Endothelial cell of umbilical vein (primary cell): Measurements from ENCODE around the gene RNF217. TPM values are rescaled to one million over a fixed set of nuclear protein-coding genes. Genes with fewer than 3 reads are reported as not detected.
A peak's percentile ranks its signal among the peaks of the same experiment; 100 is the strongest.

Source experiments
- Bru-seq: library from RNA; stranded (reverse); fragments of 400-500 nt; gene quantifications from one replicate; lab custom pipeline; 2021; lab: Mats Ljungman, UMichigan
- BruChase-seq, 2 experiments: library from RNA; stranded (reverse); fragments of 400-500 nt; gene quantifications; one replicate each; lab custom pipeline; 2021; lab: Mats Ljungman, UMichigan
- BruUV-seq: library from RNA; stranded (reverse); fragments of 400-500 nt; replicated peaks from 2 replicates; lab custom pipeline; 2021; lab: Mats Ljungman, UMichigan
- CTCF ChIA-PET: fragments of 300-600, 350-600 bp; sonication (Branson Sonifier 250); formaldehyde crosslinking; loops from one replicate; lab custom pipeline; 2021; ENCODE audit warnings: antibody characterized with exemption, inconsistent platforms; lab: Charles Lee
- POLR2A ChIA-PET: fragments of 300-600, 350-600 bp; sonication (Branson Sonifier 250); formaldehyde crosslinking; loops from one replicate; lab custom pipeline; 2021; ENCODE audit warnings: antibody characterized with exemption, inconsistent platforms; lab: Charles Lee
- DNase-seq: peaks from one replicate; pipeline ENCODE4 v3.0.0-alpha.2; 2011; ENCODE audit warnings: low read depth, low spot score
- FAIRE-seq: peaks from 2 replicates; lab custom pipeline; 2011; peaks lifted over from hg19 to GRCh38; lab: Jason Lieb, UNC
- H2AFZ ChIP-seq: 2 replicates; pipeline ENCODE4 v1.6.0; 2012; ENCODE audit warnings: low read depth, low read length, control low read depth, inconsistent platforms
- H3K27ac ChIP-seq: 2 replicates; pipeline ENCODE4 v1.5.1; 2011; ENCODE audit warnings: low read depth, mild to moderate bottlenecking, control low read depth, low read length, moderate library complexity; ENCODE audit not compliant: insufficient read depth
- H3K27me3 ChIP-seq, 2 experiments: 2 replicates each; pipeline versions ENCODE4 v1.6.0 to v1.6.1; 2011; ENCODE audit warnings: low read length in 2 of 2, mixed read lengths in 1 of 2; ENCODE audit not compliant: control insufficient read depth in 2 of 2, insufficient read depth in 2 of 2
- H3K36me3 ChIP-seq, 2 experiments: 2 replicates in 1 of 2; 3 replicates in 1 of 2; pipeline ENCODE4 v1.5.1; 2011; ENCODE audit warnings: low read length in 2 of 2, mild to moderate bottlenecking in 1 of 2, moderate library complexity in 1 of 2; ENCODE audit not compliant: control insufficient read depth in 2 of 2, insufficient read depth in 2 of 2; ENCODE audit errors: extremely low read depth in 1 of 2
- H3K4me1 ChIP-seq: 3 replicates; pipeline ENCODE4 v1.5.1; 2011; ENCODE audit warnings: mild to moderate bottlenecking, low read length; ENCODE audit not compliant: control insufficient read depth, insufficient read depth; ENCODE audit errors: extremely low read depth
- H3K4me2 ChIP-seq: 2 replicates; pipeline ENCODE4 v1.6.1; 2011; ENCODE audit warnings: low read length, control low read depth, mixed read lengths; ENCODE audit not compliant: insufficient read depth
- H3K4me3 ChIP-seq, 3 experiments: fragments of 200-600 bp in 1 of 3; sonication (generic), shearing (Covaris generic) in 1 of 3; replicated peaks in 1 of 3; 2 replicates each; pipeline ENCODE4 v1.5.1; 2011 to 2016; ENCODE audit warnings: control low read depth in 3 of 3, low read length in 3 of 3, mild to moderate bottlenecking in 2 of 3, inconsistent platforms in 1 of 3, low read depth in 1 of 3, moderate library complexity in 1 of 3; ENCODE audit not compliant: insufficient read depth in 1 of 3
- H3K79me2 ChIP-seq: 2 replicates; pipeline ENCODE4 v1.6.0; 2012; ENCODE audit warnings: low read length, inconsistent platforms; ENCODE audit not compliant: control insufficient read depth, insufficient read depth
- H3K9ac ChIP-seq: replicated peaks from 2 replicates; pipeline ENCODE3; 2011; ENCODE audit warnings: low read length, control low read depth; ENCODE audit not compliant: insufficient read depth; ENCODE audit errors: extremely low read depth
- H3K9me1 ChIP-seq: replicated peaks from 3 replicates; pipeline ENCODE4 v1.6.0; 2011; ENCODE audit warnings: mild to moderate bottlenecking, low read length; ENCODE audit not compliant: control insufficient read depth, insufficient read depth; ENCODE audit errors: extremely low read depth
- H3K9me3 ChIP-seq: replicated peaks from 2 replicates; pipeline ENCODE4 v1.5.1; 2012; ENCODE audit warnings: low read length, inconsistent platforms; ENCODE audit not compliant: control insufficient read depth, insufficient read depth
- H4K20me1 ChIP-seq: replicated peaks from 2 replicates; pipeline ENCODE3; 2011; ENCODE audit warnings: mild to moderate bottlenecking, low read length; ENCODE audit not compliant: control insufficient read depth, insufficient read depth; ENCODE audit errors: extremely low read depth
- EZH2 ChIP-seq: IDR thresholded peaks from 2 replicates; pipeline ENCODE4 v1.6.1; 2012; ENCODE audit warnings: borderline replicate concordance, low read depth, mild to moderate bottlenecking, moderate library complexity, low read length, inconsistent platforms; ENCODE audit not compliant: severe bottlenecking
- FOS ChIP-seq: IDR thresholded peaks from 2 replicates; pipeline ENCODE4 v1.6.1; 2011; ENCODE audit warnings: mild to moderate bottlenecking, low read length, moderate library complexity, borderline replicate concordance; ENCODE audit not compliant: insufficient read depth
- GATA2 ChIP-seq: IDR thresholded peaks from 2 replicates; pipeline ENCODE4 v1.7.0; 2011; ENCODE audit warnings: low read depth, mild to moderate bottlenecking, moderate library complexity, mixed read lengths, low read length; ENCODE audit not compliant: insufficient read length, insufficient read depth
- JUN ChIP-seq: IDR thresholded peaks from 2 replicates; pipeline ENCODE4 v1.6.1; 2011; ENCODE audit warnings: borderline replicate concordance, low read depth; ENCODE audit not compliant: insufficient read length, insufficient read depth
- MYC ChIP-seq: IDR thresholded peaks from one replicate; pipeline ENCODE4 v1.6.1; 2011; ENCODE audit warnings: mild to moderate bottlenecking, low read depth, low read length
- POLR2A ChIP-seq: IDR thresholded peaks from 2 replicates; pipeline ENCODE4 v1.6.1; 2012; ENCODE audit warnings: low read depth, mild to moderate bottlenecking, control low read depth, low read length
- POLR2AphosphoS5 ChIP-seq: IDR thresholded peaks from 2 replicates; pipeline ENCODE4 v1.6.1; 2012; ENCODE audit warnings: low read depth, mild to moderate bottlenecking, control low read depth, low read length, moderate library complexity; ENCODE audit not compliant: insufficient read depth
- dilution Hi-C: fragments of 300-500 bp; cut with MboI; formaldehyde crosslinking; loops from one replicate; pipeline ENCODE4 v1.15.0; 2019; ENCODE audit warnings: low sequenced_read_pairs; ENCODE audit not compliant: extremely low pct_ligation_motif_present
- intact Hi-C: fragments of 100-400 bp; cut with micrococcal nuclease; formaldehyde crosslinking; loops from one replicate; pipeline ENCODE4 v1.10.0; 2022
- long read RNA-seq: library from polyadenylated mRNA; stranded (forward); transcript quantifications from one replicate; pipeline ENCODE4 v2.0.0, GENCODE V29; 2021
- polyA minus RNA-seq, 3 experiments: library from RNA; depleted of rRNA, polyadenylated mRNA; stranded (reverse); fragments of >200 nt; gene quantifications; 1 replicate in 1 of 3; 2 replicates in 2 of 3; pipeline ENCODE4 v1.2.3, GENCODE V29; 2011
- polyA plus RNA-seq, 4 experiments: library from polyadenylated mRNA; depleted of rRNA in 3 of 4; stranded (reverse) in 3 of 4; unstranded in 1 of 4; fragments of >200 nt; gene quantifications; 2 replicates each; pipeline versions ENCODE4 v1.2.1 to v1.2.3, GENCODE V29; 2011 to 2012; ENCODE audit warnings: missing spikeins in 1 of 4
- total RNA-seq: library from RNA; stranded (reverse); gene quantifications from 2 replicates; pipeline ENCODE4 v1.2.3, GENCODE V29; 2021
- TF ChIP-seq, protein P1 (sequence below): IDR thresholded peaks from 2 replicates; pipeline ENCODE4 v1.6.1; 2011; ENCODE audit not compliant: insufficient read depth, insufficient read length
- TF ChIP-seq, protein P2 (sequence below), 2 donors: IDR thresholded peaks; 1 replicate in 1 of 2; 2 replicates in 1 of 2; pipeline ENCODE4 v1.5.1; 2011; ENCODE audit warnings: low read length in 2 of 2, mild to moderate bottlenecking in 2 of 2, moderate library complexity in 2 of 2, control low read depth in 1 of 2, inconsistent platforms in 1 of 2, low read depth in 1 of 2; ENCODE audit not compliant: insufficient read depth in 1 of 2; ENCODE audit errors: extremely low read depth in 1 of 2

Gene RNF217
- total RNA-seq, result 32.5 and 33.1 TPM in 2 replicates
- 8.2 and 8.8 TPM in 2 replicates for polyA plus RNA-seq
- 7.0 and 10.4 TPM in 2 replicates for polyA plus RNA-seq (2011; cell fraction: cytosol; rRNA removed)
- 57.0 and 62.7 TPM in 2 replicates for polyA plus RNA-seq (2011; cell fraction: nucleus; rRNA removed)
- polyA plus RNA-seq (2012), result 9.2 and 10.5 TPM in 2 replicates
- polyA minus RNA-seq, result 33.3 and 42.5 TPM in 2 replicates
- 15.2 TPM for polyA minus RNA-seq (2011; cell fraction: cytosol; rRNA and poly(A)+ RNA removed)
- polyA minus RNA-seq (2011; cell fraction: nucleus; rRNA and poly(A)+ RNA removed), result 71.6 and 85.4 TPM in 2 replicates
- Bru-seq, nascent RNA, result percentile 89 among the genes with signal in this experiment
- BruChase-seq, experiment 1, labeled RNA remaining after a 6-hour chase, result percentile 70 among the genes with signal in this experiment
- percentile 86 among the genes with signal in this experiment for BruChase-seq, experiment 2, labeled RNA remaining after a 2-hour chase
- long read RNA-seq, full-length matches to known transcripts, result 11 of 29 reads
- long read RNA-seq, partial matches to known transcripts, result 2 of 29 reads
- long read RNA-seq, other reads (novel, unspliced or antisense), result 16 of 29 reads

- FAIRE-seq (no peak), DNase-seq (peak; percentile 75)
- Histone ChIP-seq H3K27ac (peak within 1 kb of the TSS; percentile 69), H3K79me2 (peaks cover 47% of the 10 kb centered on the region), H3K4me3 (peak within 1 kb of the TSS; percentile 75 to 95 (median 93)), H3K9ac (peak within 1 kb of the TSS; percentile 85), H3K4me2 (peak within 1 kb of the TSS; percentile 94), H3K9me1 (no peaks in the 10 kb centered on the region), H4K20me1 (no peaks in the 10 kb centered on the region), H3K36me3 (no peaks in the 10 kb centered on the region), H3K27me3 (no peaks in the 10 kb centered on the region), H3K9me3 (no peaks in the 10 kb centered on the region), H2AFZ (peak within 1 kb of the TSS; percentile 53), H3K4me1 (peaks cover 41% of the 10 kb centered on the region)
- dilution Hi-C loops, result no loop called here
- POLR2A ChIA-PET, result interaction anchor here (0.5 to 1.4 kb wide), 2 partner anchors 230 to 828 kb away, joined by 3 read pairs; no protein-coding TSS in a partner anchor
- intact Hi-C loops, result loop anchor here (1.0 to 2.0 kb wide), 4 partner anchors 79 to 339 kb away; partner anchors contain the start of gene HDDC2
- BruUV-seq, result no TSS peak
- no peak for TF ChIP-seq JUN
- peak; percentile 49 for TF ChIP-seq POLR2AphosphoS5
- CTCF ChIA-PET, result interaction anchor here (0.7 to 2.8 kb wide), 7 partner anchors 15 to 152 kb away, joined by 3 to 36 read pairs (median 4); no protein-coding TSS in a partner anchor
Observed at GRCh38 chr6:124961777-124962638, at the start of gene RNF217. Gene RNF217, plus strand, starts transcription at chr6:124962437. Its CDS starts 108 bp downstream, at chr6:124962545.

- no peaks in the 10 kb centered on the region for H3K4me1 ChIP-seq
- no peaks in the 10 kb centered on the region for H3K36me3 ChIP-seq
- no peaks in the 10 kb centered on the region for H3K27me3 ChIP-seq
- no peaks in the 10 kb centered on the region for H3K9me1 ChIP-seq
- FAIRE-seq, result no peak
- H3K79me2 ChIP-seq, result no peaks in the 10 kb centered on the region
- H4K20me1 ChIP-seq, result no peaks in the 10 kb centered on the region
- no peak overlapping the region for H3K27ac ChIP-seq
- TF ChIP-seq JUN, result no peak
- no peak for TF ChIP-seq FOS
- TF ChIP-seq MYC, result no peak
- TF ChIP-seq, protein P1, sequence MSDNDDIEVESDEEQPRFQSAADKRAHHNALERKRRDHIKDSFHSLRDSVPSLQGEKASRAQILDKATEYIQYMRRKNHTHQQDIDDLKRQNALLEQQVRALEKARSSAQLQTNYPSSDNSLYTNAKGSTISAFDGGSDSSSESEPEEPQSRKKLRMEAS, result no peak
- no peak for TF ChIP-seq POLR2A
- no peak for TF ChIP-seq GATA2
- TF ChIP-seq, protein P2, sequence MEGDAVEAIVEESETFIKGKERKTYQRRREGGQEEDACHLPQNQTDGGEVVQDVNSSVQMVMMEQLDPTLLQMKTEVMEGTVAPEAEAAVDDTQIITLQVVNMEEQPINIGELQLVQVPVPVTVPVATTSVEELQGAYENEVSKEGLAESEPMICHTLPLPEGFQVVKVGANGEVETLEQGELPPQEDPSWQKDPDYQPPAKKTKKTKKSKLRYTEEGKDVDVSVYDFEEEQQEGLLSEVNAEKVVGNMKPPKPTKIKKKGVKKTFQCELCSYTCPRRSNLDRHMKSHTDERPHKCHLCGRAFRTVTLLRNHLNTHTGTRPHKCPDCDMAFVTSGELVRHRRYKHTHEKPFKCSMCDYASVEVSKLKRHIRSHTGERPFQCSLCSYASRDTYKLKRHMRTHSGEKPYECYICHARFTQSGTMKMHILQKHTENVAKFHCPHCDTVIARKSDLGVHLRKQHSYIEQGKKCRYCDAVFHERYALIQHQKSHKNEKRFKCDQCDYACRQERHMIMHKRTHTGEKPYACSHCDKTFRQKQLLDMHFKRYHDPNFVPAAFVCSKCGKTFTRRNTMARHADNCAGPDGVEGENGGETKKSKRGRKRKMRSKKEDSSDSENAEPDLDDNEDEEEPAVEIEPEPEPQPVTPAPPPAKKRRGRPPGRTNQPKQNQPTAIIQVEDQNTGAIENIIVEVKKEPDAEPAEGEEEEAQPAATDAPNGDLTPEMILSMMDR (IDR thresholded peaks at IDR 0.05; ENCODE audit: extremely low read depth in 1 of 2, insufficient read depth in 1 of 2, low read depth in 1 of 2, low read length in 2 of 2), result no peak
- TF ChIP-seq POLR2AphosphoS5, result no peak
- TF ChIP-seq EZH2, result no peak
- no peak for DNase-seq
- dilution Hi-C loops, result no loop called here
- no TSS peak for BruUV-seq
- no peak overlapping the region for H2AFZ ChIP-seq
- no peak overlapping the region for H3K9ac ChIP-seq
- no peaks in the 10 kb centered on the region for H3K9me3 ChIP-seq
- H3K4me3 ChIP-seq, result no peak overlapping the region
- ChIA-PET POLR2A (no interaction called here), CTCF (interaction anchor here (1.3 kb wide), 1 partner anchor 42 kb away, joined by 3 read pairs; no protein-coding TSS in a partner anchor)
- intact Hi-C loops, result no loop called here
- H3K4me2 ChIP-seq, result no peak overlapping the region
Observed at GRCh38 chr6:124913056-124913455, 49.2 kb upstream of the RNF217 start.
